SK-N-SH (cell line): ENCODE data around the gene IQGAP1.

Experiments used
- NFIC ChIP-seq: IDR thresholded peaks from 2 replicates; pipeline ENCODE4 v1.4.0; 2012; ENCODE audit warnings: borderline replicate concordance
- SIN3A ChIP-seq: IDR thresholded peaks from 2 replicates; pipeline ENCODE4 v1.6.1; 2012; ENCODE audit warnings: low read depth, mild to moderate bottlenecking, low read length, moderate library complexity, borderline replicate concordance
- TF ChIP-seq, protein P1 (sequence below): IDR thresholded peaks from 2 replicates; pipeline ENCODE4 v1.4.0; 2012; ENCODE audit warnings: low read depth
- TF ChIP-seq, protein P2 (sequence below): fragments of 200-600 bp; sonication (generic); IDR thresholded peaks from 2 replicates; pipeline ENCODE4 v1.6.1; 2017; ENCODE audit warnings: antibody characterized with exemption, mild to moderate bottlenecking, moderate library complexity

DNA sequence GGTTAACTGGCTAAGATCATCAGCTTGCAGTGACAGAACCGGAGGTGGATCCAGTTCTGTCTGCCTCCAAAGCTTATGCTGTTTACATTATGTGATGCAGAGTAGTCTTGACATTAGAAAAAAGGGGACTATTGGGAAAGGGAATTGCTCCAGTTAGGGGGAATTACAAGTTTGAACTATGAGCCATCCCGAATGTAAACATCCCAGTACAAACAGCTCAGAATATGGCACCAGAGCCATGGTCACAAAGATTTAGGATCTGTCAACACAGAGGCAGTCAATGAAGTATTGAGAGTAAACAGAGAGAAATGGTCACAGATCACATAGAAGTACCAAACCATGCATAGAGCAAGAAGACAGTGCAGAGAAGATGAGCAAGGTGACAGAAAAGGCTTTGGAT, 101.9 kb downstream of the IQGAP1 start:
- TF ChIP-seq, protein P1, sequence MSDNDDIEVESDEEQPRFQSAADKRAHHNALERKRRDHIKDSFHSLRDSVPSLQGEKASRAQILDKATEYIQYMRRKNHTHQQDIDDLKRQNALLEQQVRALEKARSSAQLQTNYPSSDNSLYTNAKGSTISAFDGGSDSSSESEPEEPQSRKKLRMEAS, result no peak
- TF ChIP-seq, protein P2, sequence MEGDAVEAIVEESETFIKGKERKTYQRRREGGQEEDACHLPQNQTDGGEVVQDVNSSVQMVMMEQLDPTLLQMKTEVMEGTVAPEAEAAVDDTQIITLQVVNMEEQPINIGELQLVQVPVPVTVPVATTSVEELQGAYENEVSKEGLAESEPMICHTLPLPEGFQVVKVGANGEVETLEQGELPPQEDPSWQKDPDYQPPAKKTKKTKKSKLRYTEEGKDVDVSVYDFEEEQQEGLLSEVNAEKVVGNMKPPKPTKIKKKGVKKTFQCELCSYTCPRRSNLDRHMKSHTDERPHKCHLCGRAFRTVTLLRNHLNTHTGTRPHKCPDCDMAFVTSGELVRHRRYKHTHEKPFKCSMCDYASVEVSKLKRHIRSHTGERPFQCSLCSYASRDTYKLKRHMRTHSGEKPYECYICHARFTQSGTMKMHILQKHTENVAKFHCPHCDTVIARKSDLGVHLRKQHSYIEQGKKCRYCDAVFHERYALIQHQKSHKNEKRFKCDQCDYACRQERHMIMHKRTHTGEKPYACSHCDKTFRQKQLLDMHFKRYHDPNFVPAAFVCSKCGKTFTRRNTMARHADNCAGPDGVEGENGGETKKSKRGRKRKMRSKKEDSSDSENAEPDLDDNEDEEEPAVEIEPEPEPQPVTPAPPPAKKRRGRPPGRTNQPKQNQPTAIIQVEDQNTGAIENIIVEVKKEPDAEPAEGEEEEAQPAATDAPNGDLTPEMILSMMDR, result no peak
- TF ChIP-seq NFIC (no peak), SIN3A (no peak)
